ENCODE data around the gene APOBEC3B. TPM values are rescaled to one million over a fixed set of nuclear protein-coding genes. Genes with fewer than 3 reads are reported as not detected.

Gene APOBEC3B
- 28.1 to 32.2 TPM (median 30.9 TPM) in 5 replicates for total RNA-seq (2022; extraction: Qiagen RNA extraction; ENCODE audit: low read depth)

GRCh38 chr22:38981992-38982927, at the start of gene APOBEC3B:
APOBEC3B (plus strand) TSS chr22:38982347; CDS start chr22:38982454, 107 bp downstream.

GRCh38 chr22:38957046-38957770, 24.9 kb upstream of the APOBEC3B start, which contains the start of gene APOBEC3A:
APOBEC3A (plus strand) TSS chr22:38957609; CDS start chr22:38957692, 83 bp downstream.

GRCh38 chr22:39013942-39014722, 32.0 kb downstream of the APOBEC3B start, which contains the start of gene APOBEC3C:
APOBEC3C (plus strand) TSS chr22:39014257; CDS start chr22:39014363, 106 bp downstream.

GRCh38 chr22:39040538-39041296, 58.6 kb downstream of the APOBEC3B start, which contains the start of gene APOBEC3F:
APOBEC3F (plus strand) TSS chr22:39040864; CDS start chr22:39040961, 97 bp downstream.

Other genes with a start within 250 kb of the APOBEC3B start
- 30.3 to 38.3 TPM (median 33.6 TPM) in 5 replicates for gene SUN2, start 226.3 kb upstream of the APOBEC3B start, total RNA-seq (2022; extraction: Qiagen RNA extraction; ENCODE audit: low read depth)
- 7.8 to 10.1 TPM (median 10.0 TPM) in 5 replicates for gene DNAL4, start 188.2 kb upstream of the APOBEC3B start, total RNA-seq (2022; extraction: Qiagen RNA extraction; ENCODE audit: low read depth)
- 11.7 to 16.4 TPM (median 13.2 TPM) in 5 replicates for gene NPTXR, start 138.3 kb upstream of the APOBEC3B start, total RNA-seq (2022; extraction: Qiagen RNA extraction; ENCODE audit: low read depth)
- 32.7 to 37.6 TPM (median 36.6 TPM) in 5 replicates for gene CBX6, start 110.1 kb upstream of the APOBEC3B start, total RNA-seq (2022; extraction: Qiagen RNA extraction; ENCODE audit: low read depth)
- not detected in 5 replicates for gene APOBEC3A, start 24.7 kb upstream of the APOBEC3B start, total RNA-seq (2022; extraction: Qiagen RNA extraction; ENCODE audit: low read depth)
- 27.0 to 29.6 TPM (median 28.5 TPM) in 5 replicates for gene APOBEC3C, start 31.9 kb downstream of the APOBEC3B start, total RNA-seq (2022; extraction: Qiagen RNA extraction; ENCODE audit: low read depth)
- 0.15 to 0.49 TPM (median 0.24 TPM) in 4 of 5 replicates, not detected in the other for gene APOBEC3D, start 38.8 kb downstream of the APOBEC3B start, total RNA-seq (2022; extraction: Qiagen RNA extraction; ENCODE audit: low read depth)
- 1.9 to 2.4 TPM (median 2.3 TPM) in 5 replicates for gene APOBEC3F, start 58.5 kb downstream of the APOBEC3B start, total RNA-seq (2022; extraction: Qiagen RNA extraction; ENCODE audit: low read depth)
- gene APOBEC3G, start 94.9 kb downstream of the APOBEC3B start, total RNA-seq (2022; extraction: Qiagen RNA extraction; ENCODE audit: low read depth), result 0.05 to 0.08 TPM in 2 of 5 replicates, not detected in the others
- 0.14 to 0.59 TPM (median 0.47 TPM) in 4 of 5 replicates, not detected in the other for gene APOBEC3H, start 114.9 kb downstream of the APOBEC3B start, total RNA-seq (2022; extraction: Qiagen RNA extraction; ENCODE audit: low read depth)
- 0.84 to 1.5 TPM (median 1.3 TPM) in 5 replicates for gene CBX7, start 170.3 kb downstream of the APOBEC3B start, total RNA-seq (2022; extraction: Qiagen RNA extraction; ENCODE audit: low read depth)